NCI-H345 treated with DMSO at 0.1 percent for 48 hours (cell line): ENCODE measurements around the gene LTB.

Source experiments
- DNase-seq: peaks from one replicate; lab custom pipeline; 2025; ENCODE audit not compliant: unreplicated experiment; lab: John Stamatoyannopoulos, UW

LTB gene

GRCh38 chr6:31531771-31532643, 50.2 kb downstream of the LTB start:
- DNase-seq = no peak

DNA sequence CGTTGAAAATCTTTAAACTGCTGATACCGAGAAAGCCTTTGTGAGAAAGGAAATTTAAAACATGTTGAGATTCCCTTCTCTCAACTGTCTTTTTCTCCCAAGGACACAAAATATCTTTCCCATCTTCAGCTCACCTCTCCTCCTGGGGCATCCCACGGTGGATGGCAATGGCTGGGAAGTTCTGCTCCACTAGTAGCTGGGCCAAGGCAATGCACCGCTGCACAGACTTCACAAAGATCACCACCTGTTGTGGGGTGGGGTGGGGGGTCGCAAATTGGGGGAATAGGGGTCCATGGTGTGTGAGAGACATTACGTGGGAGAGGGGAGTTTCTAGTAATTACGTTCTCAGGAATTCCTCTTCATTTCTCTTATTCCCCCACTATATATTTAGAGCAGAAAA, 51.1 kb downstream of the LTB start:
- no peak for DNase-seq

DNA sequence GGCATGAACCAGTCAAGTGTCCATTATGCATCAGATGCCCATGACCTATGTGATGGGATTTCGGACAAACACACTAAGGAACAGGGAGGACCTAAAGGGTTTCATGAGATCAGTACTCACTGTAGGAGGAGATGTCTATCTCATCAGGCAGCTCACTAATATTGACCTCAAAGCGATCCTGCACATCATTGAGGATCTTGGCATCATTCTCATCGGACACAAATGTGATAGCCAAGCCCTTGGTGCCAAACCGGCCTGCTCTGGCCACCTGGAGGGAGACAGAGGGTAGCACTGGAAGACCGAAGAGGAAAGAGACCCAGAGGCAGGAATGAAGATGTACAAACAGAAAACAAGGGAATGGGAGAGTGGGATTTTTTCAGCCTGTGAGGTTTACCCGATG, 51.6 kb downstream of the LTB start:
- DNase-seq = no peak
